NCI-H146 treated with DMSO at 0.1 percent for 48 hours (cell line): ENCODE data around the gene LLGL1.
"Not testable (repeated sequence)": the region's sequence is repeated elsewhere in the genome, so short reads cannot be mapped to it uniquely, and the experiment has no call there.

ENCODE experiments used
- DNase-seq: peaks from one replicate; lab custom pipeline; 2025; ENCODE audit not compliant: unreplicated experiment; lab: John Stamatoyannopoulos, UW

The LLGL1 gene

GRCh38 chr17:18194394-18194793 is 31.0 kb upstream of the LLGL1 start:
- no peak for DNase-seq

GRCh38 chr17:18194804-18195203 is 30.6 kb upstream of the LLGL1 start:
- no peak for DNase-seq

- no peak for DNase-seq
Measured at GRCh38 chr17:18195246-18195645, 30.2 kb upstream of the LLGL1 start.

GRCh38 chr17:18197535-18198194 is 27.8 kb upstream of the LLGL1 start:
- DNase-seq, result no peak

GRCh38 chr17:18198530-18198929 is 26.9 kb upstream of the LLGL1 start:
- no peak for DNase-seq

GRCh38 chr17:18201108-18201507 is 24.3 kb upstream of the LLGL1 start:
- DNase-seq, result no peak

GRCh38 chr17:18203308-18203707 is 22.1 kb upstream of the LLGL1 start:
- DNase-seq, result no peak

- no peak for DNase-seq
Measured at GRCh38 chr17:18205861-18206260, 19.6 kb upstream of the LLGL1 start.

- no peak for DNase-seq
Measured at GRCh38 chr17:18206962-18207361, 18.5 kb upstream of the LLGL1 start.

GRCh38 chr17:18208092-18208491 is 17.3 kb upstream of the LLGL1 start:
- no peak for DNase-seq

GRCh38 chr17:18213666-18214270 is 11.7 kb upstream of the LLGL1 start:
- no peak for DNase-seq

GRCh38 chr17:18216906-18217305 is 8.5 kb upstream of the LLGL1 start:
- DNase-seq, result not testable (repeated sequence)

- DNase-seq, result peak; percentile 14
Measured at GRCh38 chr17:18217412-18218015, 7.9 kb upstream of the LLGL1 start.

GRCh38 chr17:18218756-18219415 is 6.5 kb upstream of the LLGL1 start:
- no peak for DNase-seq

- no peak for DNase-seq
Measured at GRCh38 chr17:18224053-18224386, 1.4 kb upstream of the LLGL1 start.

- no peak for DNase-seq
Measured at GRCh38 chr17:18224387-18225120, 881 bp upstream of the LLGL1 start.

- no peak for DNase-seq
Measured at GRCh38 chr17:18225642-18226283, 328 bp downstream of the LLGL1 start.

GRCh38 chr17:18226284-18226945 is 980 bp downstream of the LLGL1 start:
- DNase-seq, result no peak

- no peak for DNase-seq
Measured at GRCh38 chr17:18227635-18228034, 2.2 kb downstream of the LLGL1 start.

GRCh38 chr17:18228176-18228682 is 2.8 kb downstream of the LLGL1 start:
- DNase-seq, result no peak
